HUES64 (cell line): ENCODE measurements around the gene POM121L2.
"Not testable (repeated sequence)": the region's sequence is repeated elsewhere in the genome, so short reads cannot be mapped to it uniquely, and the experiment has no call there.

ENCODE experiments used
- H3K27ac ChIP-seq: 2 replicates; pipeline ENCODE4 v1.7.0; 2013; ENCODE audit warnings: low read depth, low read length, inconsistent platforms
- H3K27me3 ChIP-seq: 2 replicates; pipeline ENCODE4 v1.6.1; 2013; ENCODE audit warnings: mild to moderate bottlenecking, low read length; ENCODE audit not compliant: insufficient read depth
- H3K36me3 ChIP-seq: 2 replicates; pipeline ENCODE4 v1.6.1; 2013; ENCODE audit warnings: mild to moderate bottlenecking, low read length; ENCODE audit not compliant: insufficient read depth
- H3K4me1 ChIP-seq: 2 replicates; pipeline ENCODE4 v1.6.1; 2013; ENCODE audit warnings: mild to moderate bottlenecking, low read length, moderate library complexity; ENCODE audit not compliant: insufficient read depth
- H3K4me3 ChIP-seq: 2 replicates; pipeline ENCODE4 v1.5.1; 2013; ENCODE audit warnings: mild to moderate bottlenecking, low read length, moderate library complexity
- H3K9ac ChIP-seq: 2 replicates; pipeline ENCODE4 v1.6.1; 2013; ENCODE audit warnings: mild to moderate bottlenecking, low read depth, low read length
- H3K9me3 ChIP-seq: 2 replicates; pipeline ENCODE4 v1.6.1; 2013; ENCODE audit warnings: low read depth, low read length; ENCODE audit not compliant: insufficient read depth
- WGBS: fragments of 150-250, 120-280 bp; methylation state at CpG from one replicate; pipeline ENCODE4 v1.1.7; 2013; ENCODE audit warnings: missing lambda C conversion rate; 5-methylcytosine and 5-hydroxymethylcytosine counted together

The POM121L2 gene

DNA sequence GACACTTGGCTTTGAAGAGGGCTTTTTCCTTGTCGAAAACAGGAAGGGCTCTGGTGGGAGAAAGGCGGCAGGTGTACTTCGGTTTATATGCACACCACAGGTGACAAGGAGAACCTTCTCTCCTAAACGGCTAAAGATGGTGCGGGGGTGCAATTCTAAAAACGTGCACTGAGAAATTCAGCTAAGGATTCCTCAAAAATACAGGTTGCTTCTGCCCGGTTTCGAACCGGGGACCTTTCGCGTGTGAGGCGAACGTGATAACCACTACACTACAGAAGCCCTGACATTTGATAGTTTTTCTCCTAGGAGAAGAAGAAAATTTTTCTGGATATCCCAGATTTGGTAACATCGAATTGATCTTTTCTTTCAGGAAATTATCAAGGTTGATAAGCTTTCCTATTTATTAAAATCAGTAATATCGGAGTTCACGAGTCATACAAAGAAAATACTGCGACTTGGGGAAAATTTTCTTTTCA, 32.0 kb downstream of the POM121L2 start:
- peaks cover 77% of the 10 kb centered on the region for H3K27me3 ChIP-seq
- no peaks in the 10 kb centered on the region for H3K4me1 ChIP-seq
- no peak overlapping the region for H3K27ac ChIP-seq
- no peaks in the 10 kb centered on the region for H3K9me3 ChIP-seq
- peak overlapping the region; percentile 85 for H3K4me3 ChIP-seq
- H3K36me3 ChIP-seq: no peaks in the 10 kb centered on the region
- 3% methylated on average over 14 of the region's 17 CpGs for WGBS
- H3K9ac ChIP-seq: peak overlapping the region; percentile 33; the same call in 1 of the 2 replicates

DNA sequence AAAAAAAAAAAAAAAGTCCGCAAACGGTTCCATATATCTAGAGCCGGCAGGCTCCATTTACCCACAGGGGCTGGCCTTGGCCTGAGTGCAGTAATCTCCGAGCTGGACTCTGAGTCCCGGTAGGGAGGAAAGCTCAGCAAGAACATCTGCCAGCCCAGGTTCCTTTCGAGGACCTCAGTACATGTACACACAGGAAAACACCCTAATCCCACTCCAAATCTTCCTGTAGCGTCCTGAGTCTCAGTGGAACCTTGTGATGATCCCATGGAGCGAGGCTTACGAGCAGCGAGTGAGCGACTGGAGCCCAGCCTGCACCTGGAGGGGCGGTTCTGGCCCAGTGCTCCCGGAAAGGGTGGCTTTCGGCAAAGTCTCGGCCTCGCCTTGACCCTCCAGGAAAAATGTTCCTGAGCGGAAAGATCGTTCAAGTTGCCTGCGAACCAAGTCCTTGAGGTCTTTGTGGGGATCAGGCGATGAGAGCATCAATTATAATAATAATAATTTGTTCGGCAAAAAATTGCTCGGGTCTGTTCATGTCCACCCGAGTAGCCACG, 32.5 kb downstream of the POM121L2 start:
- H3K9ac ChIP-seq: peak overlapping the region; percentile 33; the same call in 1 of the 2 replicates

DNA sequence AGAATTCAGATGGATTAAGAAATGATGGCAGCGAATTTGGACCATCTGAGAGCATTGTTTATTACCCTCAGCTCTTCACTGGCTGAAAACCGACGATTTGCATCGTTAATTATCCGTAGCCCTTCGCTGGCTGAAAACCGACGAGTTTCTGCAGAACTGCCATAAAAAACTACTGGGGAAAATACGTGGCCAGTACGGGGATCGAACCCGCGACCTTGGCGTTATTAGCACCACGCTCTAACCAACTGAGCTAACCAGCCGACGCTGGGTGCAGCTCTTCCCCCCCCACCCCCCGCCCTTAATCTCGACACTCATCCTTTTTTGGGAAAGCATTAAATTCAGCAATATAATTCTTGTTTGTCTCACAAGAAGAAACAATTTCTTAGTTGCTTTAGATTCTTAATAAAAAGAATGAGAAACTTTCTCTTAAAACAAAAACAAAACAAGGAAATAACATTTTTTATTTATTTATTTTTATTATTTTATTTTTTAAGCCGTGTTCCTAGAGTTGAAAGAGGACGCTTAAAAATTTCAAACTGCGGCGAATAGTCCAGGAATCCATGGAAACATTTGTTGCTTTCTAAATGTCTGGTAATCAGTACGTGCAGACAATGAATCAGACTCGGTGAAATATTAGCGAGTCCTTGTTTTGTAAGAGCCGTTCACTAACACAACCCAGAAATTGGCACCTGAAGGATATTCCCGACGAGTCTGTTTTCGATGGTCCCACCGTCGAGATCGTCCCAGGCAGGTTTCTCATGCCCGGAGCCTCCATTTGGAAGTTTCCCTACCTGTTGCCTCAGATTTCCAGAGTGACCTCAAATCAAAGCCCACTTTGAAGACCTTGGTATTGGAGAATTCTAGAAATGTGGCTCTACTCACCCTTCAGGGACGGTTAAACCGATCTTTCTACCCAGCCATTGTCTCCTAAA, 36.8 kb downstream of the POM121L2 start:
- Histone ChIP-seq H3K4me3 (peak overlapping the region; percentile 63), H3K36me3 (no peaks in the 10 kb centered on the region), H3K9ac (no peak overlapping the region), H3K4me1 (no peaks in the 10 kb centered on the region), H3K27ac (no peak overlapping the region), H3K9me3 (no peaks in the 10 kb centered on the region), H3K27me3 (peaks cover 36% of the 10 kb centered on the region)
- 16% methylated on average over 34 of the region's 36 CpGs for WGBS

More for the DNA sequence above, 32.5 kb downstream of the POM121L2 start:
- Histone ChIP-seq H3K27ac (no peak overlapping the region), H3K36me3 (no peaks in the 10 kb centered on the region), H3K9me3 (no peaks in the 10 kb centered on the region), H3K4me1 (no peaks in the 10 kb centered on the region), H3K27me3 (peaks cover 72% of the 10 kb centered on the region), H3K4me3 (peak overlapping the region; percentile 85)
- 2% methylated on average over 24 of the region's 24 CpGs for WGBS

DNA sequence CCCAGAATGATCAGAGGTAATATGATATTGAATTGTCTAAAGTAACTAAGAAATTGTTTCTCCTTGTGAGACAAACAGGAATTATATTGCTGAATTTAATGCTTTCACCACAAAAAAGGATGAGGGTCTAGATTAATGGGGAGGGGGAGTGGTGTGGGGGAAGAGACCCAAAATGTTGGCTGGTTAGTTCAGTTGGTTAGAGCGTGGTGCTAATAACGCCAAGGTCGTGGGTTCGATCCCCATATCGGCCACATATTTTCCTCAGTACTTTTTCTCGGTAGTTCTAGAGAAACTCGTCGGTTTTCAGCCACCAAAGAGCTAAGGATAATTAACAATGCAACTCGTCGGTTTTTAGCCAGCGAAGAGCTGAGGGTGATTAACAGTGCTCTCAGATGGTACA, 38.3 kb downstream of the POM121L2 start:
- Histone ChIP-seq H3K4me1 (no peaks in the 10 kb centered on the region), H3K27me3 (peaks cover 37% of the 10 kb centered on the region)

DNA sequence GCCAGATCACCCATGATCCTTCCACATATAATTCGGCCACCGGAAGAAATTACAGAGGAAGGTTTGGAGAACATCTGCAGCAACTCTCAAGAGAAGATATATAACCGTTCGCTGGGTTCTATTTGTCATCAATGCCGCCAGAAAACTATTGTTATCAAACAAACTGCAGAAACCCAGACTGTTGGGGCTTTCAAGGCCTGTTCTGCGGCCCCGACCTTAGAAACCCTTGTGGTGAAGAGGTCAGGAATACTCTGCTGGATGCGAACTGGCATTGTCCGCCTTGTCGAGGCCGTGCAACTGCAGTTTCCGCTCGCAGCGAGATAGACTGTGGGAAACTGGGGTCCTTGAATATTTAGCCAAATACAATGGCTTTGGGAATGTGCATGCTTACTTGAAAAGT, 43.3 kb downstream of the POM121L2 start:
- no peak overlapping the region for H3K4me3 ChIP-seq
- no peak overlapping the region for H3K9ac ChIP-seq
- H3K4me1 ChIP-seq: no peaks in the 10 kb centered on the region
- no peaks in the 10 kb centered on the region for H3K9me3 ChIP-seq
- peaks cover 40% of the 10 kb centered on the region for H3K27me3 ChIP-seq
- no peak overlapping the region for H3K27ac ChIP-seq
- H3K36me3 ChIP-seq: no peaks in the 10 kb centered on the region
- WGBS: 92% methylated on average over 14 of the region's 14 CpGs

More for the DNA sequence above, 38.3 kb downstream of the POM121L2 start:
- H3K9me3 ChIP-seq: no peaks in the 10 kb centered on the region
- H3K27ac ChIP-seq: no peak overlapping the region
- peak overlapping the region; percentile 4; the same call in 1 of the 2 replicates for H3K4me3 ChIP-seq
- WGBS: 72% methylated on average over 11 of the region's 11 CpGs
- no peaks in the 10 kb centered on the region for H3K36me3 ChIP-seq
- H3K9ac ChIP-seq: no peak overlapping the region

DNA sequence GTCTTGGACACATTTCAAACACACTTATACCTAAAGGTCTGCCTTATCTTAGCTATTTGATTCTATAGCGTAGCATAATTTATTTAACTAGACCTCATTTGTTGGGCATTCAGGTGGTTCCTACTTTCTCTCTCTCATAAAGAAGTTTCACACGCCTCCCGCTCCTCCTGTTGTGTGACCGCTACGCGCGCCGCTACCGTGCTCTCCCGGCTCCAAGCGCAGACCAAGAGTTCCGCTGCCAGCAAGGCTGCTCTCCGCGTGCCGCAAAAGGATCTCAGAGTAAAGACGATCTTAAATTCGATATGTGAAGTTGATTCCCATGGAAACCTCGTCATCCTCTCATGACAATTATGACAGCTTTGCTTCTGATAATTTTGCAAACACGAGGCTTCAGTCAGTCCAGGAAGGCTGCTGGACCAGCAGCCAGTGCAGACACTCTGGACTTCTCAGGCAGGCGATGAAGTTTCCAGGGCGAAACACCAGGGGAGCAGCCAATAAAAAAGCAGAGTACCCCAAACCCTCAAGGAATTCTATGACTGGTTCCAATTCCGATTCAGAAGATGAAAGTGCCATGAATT, 44.1 kb downstream of the POM121L2 start:
- peaks cover 42% of the 10 kb centered on the region for H3K27me3 ChIP-seq
- H3K27ac ChIP-seq: no peak overlapping the region
- no peaks in the 10 kb centered on the region for H3K9me3 ChIP-seq
- no peak overlapping the region for H3K9ac ChIP-seq
- 63% methylated on average over 22 of the region's 22 CpGs for WGBS
- H3K4me1 ChIP-seq: no peaks in the 10 kb centered on the region
- H3K36me3 ChIP-seq: no peaks in the 10 kb centered on the region
- H3K4me3 ChIP-seq: peak overlapping the region; percentile 43

DNA sequence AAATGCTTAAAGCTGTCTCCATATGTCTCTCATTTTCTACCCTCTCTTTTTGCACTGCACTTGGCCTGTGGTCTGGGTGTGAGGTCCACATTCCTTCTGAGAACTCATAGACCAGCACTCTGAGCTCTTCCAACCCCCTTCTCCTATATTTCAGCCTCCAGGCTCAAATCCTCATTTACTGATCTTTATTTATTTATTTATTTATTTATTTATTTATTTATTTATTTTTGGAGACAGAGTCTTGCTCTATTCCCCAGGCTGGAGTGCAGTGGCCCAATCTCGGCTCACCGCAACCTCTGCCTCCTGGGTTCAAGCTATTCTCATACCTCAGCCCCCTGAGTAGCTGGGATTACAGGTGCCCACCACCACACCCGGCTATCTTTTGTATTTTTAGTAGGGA, 45.1 kb downstream of the POM121L2 start:
- H3K4me1 ChIP-seq, H3K9me3 ChIP-seq, H3K4me3 ChIP-seq, H3K36me3 ChIP-seq, H3K9ac ChIP-seq, H3K27ac ChIP-seq: not testable (repeated sequence)
- H3K27me3 ChIP-seq: peaks cover 49% of the 10 kb centered on the region
- 95% methylated on average over 3 of the region's 3 CpGs for WGBS

DNA sequence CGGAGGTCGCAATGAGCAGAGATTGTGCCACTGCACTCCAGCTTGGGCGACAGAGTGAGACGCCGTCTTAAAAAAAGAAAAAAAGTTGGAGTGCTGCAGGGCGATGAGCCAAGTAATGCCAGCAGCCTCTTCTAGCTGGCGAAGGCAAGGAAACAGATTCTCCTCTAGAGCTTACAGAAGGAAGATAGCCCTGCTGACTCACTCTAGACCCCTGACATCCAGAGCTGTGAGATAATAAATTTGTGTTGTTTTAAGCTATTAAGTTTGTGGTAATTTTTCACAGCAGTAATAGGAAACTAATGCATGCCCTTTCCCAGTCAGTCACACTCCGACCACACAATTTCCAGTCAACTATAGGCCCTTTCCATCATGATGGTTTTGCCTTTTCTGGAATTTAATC, 48.2 kb downstream of the POM121L2 start:
- H3K27ac ChIP-seq: no peak overlapping the region
- H3K4me1 ChIP-seq: no peaks in the 10 kb centered on the region
- H3K27me3 ChIP-seq: peaks cover 52% of the 10 kb centered on the region
- no peak overlapping the region for H3K9ac ChIP-seq
- H3K4me3 ChIP-seq: no peak overlapping the region
- no peaks in the 10 kb centered on the region for H3K9me3 ChIP-seq
- 90% methylated on average over 7 of the region's 8 CpGs for WGBS
- H3K36me3 ChIP-seq: no peaks in the 10 kb centered on the region

DNA sequence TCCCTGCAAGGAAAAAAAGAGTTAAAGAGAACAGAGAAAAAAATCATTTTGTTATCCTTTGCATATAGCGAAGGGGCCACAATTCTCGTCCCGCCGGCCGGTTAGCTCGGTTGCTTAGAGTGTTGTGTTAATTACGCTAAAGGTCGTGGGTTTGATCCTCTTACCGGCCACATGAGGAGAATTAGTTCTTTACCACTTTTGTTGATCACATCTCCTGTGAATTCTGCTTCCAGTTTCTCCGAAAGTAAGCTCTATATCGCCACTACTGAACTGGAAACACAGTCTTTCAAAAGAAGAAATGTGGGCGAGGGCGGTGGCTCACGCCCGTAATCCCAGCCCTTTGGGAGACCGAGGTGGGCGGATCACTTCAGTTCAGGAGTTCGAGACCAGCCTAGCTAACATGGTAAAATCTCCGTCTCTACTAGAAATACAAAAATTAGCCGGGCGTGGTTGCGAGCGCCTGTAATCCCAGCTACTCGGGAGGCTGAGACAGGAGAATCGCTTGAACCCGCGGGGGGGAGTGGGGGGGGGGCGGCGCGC, 51.2 kb downstream of the POM121L2 start:
- no peak overlapping the region for H3K27ac ChIP-seq
- no peaks in the 10 kb centered on the region for H3K36me3 ChIP-seq
- no peaks in the 10 kb centered on the region for H3K9me3 ChIP-seq
- 3% methylated on average over 30 of the region's 30 CpGs for WGBS
- H3K9ac ChIP-seq: peak overlapping the region; percentile 64
- peak overlapping the region; percentile 74 for H3K4me3 ChIP-seq
- H3K27me3 ChIP-seq: peaks cover 27% of the 10 kb centered on the region
- no peaks in the 10 kb centered on the region for H3K4me1 ChIP-seq

DNA sequence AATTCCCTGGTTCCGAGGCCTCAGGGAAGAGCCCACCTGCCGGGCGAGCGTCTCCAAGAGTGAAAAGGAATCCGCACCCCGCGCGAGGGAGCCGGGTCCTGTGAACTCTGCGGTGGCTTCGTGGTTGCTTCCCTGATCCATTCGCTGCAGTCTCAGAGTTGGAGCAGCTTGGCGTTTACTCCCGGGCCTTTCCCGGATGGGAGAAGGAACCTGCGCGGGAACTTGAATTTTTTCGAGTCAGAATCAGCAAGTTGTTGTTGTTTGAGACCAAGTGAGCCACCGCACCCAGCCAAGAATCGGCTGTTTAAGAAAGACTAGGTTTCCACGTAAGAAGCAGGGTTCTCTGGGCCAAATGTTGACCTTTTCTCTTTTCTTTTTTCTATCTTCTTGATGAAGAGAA, 51.7 kb downstream of the POM121L2 start:
- Histone ChIP-seq H3K9ac (peak overlapping the region; percentile 64), H3K36me3 (no peaks in the 10 kb centered on the region), H3K4me3 (peak overlapping the region; percentile 74), H3K27me3 (peaks cover 27% of the 10 kb centered on the region), H3K4me1 (no peaks in the 10 kb centered on the region), H3K9me3 (no peaks in the 10 kb centered on the region), H3K27ac (no peak overlapping the region)
- 4% methylated on average over 21 of the region's 21 CpGs for WGBS
